PC-3 (cell line): ENCODE data around the gene TMEM200C.

ENCODE experiments used
- EZH2 ChIP-seq: fragments of 300-600 bp; sonication (generic); IDR thresholded peaks from one replicate; pipeline ENCODE4 v1.6.1; 2017; ENCODE audit warnings: antibody characterized with exemption, mild to moderate bottlenecking, low read length; ENCODE audit not compliant: unreplicated experiment
- EZH2phosphoT487 ChIP-seq: fragments of 300-600 bp; sonication (generic); IDR thresholded peaks from 2 replicates; pipeline ENCODE4 v1.6.1; 2018; ENCODE audit warnings: mild to moderate bottlenecking, antibody characterized with exemption, low read length, borderline replicate concordance
- TF ChIP-seq, protein P1 (sequence below): fragments of 300-600 bp; sonication (generic); conservative IDR thresholded peaks from 2 replicates; pipeline ENCODE4 v1.5.1; 2017; ENCODE audit warnings: antibody characterized with exemption, low read depth, mild to moderate bottlenecking, low read length

DNA sequence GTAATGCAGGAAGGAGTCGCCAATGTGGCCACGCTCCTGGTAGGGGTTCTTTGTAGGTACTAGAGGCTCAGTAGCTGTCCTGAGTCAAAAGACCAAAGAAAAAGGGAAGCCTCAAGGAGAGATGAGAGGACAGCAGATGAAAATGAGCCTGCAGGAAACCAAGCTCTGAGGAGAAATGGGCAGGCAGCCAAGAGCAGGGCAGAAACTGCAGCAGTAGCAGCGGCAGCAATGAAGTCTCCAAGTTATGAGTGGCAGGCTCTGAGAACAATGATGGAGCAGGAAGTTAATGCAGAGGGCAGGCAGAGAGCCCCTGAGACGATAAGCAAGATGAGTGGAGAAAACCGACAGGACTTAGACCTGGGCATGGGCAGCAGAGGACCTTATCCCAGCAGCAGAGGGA, 48.2 kb upstream of the TMEM200C start:
- TF ChIP-seq EZH2 (no peak), EZH2phosphoT487 (no peak)
- TF ChIP-seq, protein P1, sequence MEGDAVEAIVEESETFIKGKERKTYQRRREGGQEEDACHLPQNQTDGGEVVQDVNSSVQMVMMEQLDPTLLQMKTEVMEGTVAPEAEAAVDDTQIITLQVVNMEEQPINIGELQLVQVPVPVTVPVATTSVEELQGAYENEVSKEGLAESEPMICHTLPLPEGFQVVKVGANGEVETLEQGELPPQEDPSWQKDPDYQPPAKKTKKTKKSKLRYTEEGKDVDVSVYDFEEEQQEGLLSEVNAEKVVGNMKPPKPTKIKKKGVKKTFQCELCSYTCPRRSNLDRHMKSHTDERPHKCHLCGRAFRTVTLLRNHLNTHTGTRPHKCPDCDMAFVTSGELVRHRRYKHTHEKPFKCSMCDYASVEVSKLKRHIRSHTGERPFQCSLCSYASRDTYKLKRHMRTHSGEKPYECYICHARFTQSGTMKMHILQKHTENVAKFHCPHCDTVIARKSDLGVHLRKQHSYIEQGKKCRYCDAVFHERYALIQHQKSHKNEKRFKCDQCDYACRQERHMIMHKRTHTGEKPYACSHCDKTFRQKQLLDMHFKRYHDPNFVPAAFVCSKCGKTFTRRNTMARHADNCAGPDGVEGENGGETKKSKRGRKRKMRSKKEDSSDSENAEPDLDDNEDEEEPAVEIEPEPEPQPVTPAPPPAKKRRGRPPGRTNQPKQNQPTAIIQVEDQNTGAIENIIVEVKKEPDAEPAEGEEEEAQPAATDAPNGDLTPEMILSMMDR, result no peak
